D721Med (cell line): ENCODE data around the gene AKR1B15.

ENCODE experiments used
- DNase-seq: peaks from one replicate; pipeline ENCODE4 v3.0.0; 2011; ENCODE audit warnings: low spot score; ENCODE audit not compliant: insufficient read length
- FAIRE-seq: peaks from 2 replicates; lab custom pipeline; 2011; peaks lifted over from hg19 to GRCh38; lab: Jason Lieb, UNC
- CTCF ChIP-seq: IDR thresholded peaks from 2 replicates; pipeline ENCODE4 v1.5.1; 2012; ENCODE audit warnings: mild to moderate bottlenecking, control low read depth; ENCODE audit not compliant: insufficient read depth; ENCODE audit errors: missing control alignments

The AKR1B15 gene

GRCh38 chr7:134619627-134620331 lies 70.9 kb downstream of the AKR1B15 start:
- no peak for DNase-seq
- no peak for FAIRE-seq
- TF ChIP-seq CTCF = no peak

DNA sequence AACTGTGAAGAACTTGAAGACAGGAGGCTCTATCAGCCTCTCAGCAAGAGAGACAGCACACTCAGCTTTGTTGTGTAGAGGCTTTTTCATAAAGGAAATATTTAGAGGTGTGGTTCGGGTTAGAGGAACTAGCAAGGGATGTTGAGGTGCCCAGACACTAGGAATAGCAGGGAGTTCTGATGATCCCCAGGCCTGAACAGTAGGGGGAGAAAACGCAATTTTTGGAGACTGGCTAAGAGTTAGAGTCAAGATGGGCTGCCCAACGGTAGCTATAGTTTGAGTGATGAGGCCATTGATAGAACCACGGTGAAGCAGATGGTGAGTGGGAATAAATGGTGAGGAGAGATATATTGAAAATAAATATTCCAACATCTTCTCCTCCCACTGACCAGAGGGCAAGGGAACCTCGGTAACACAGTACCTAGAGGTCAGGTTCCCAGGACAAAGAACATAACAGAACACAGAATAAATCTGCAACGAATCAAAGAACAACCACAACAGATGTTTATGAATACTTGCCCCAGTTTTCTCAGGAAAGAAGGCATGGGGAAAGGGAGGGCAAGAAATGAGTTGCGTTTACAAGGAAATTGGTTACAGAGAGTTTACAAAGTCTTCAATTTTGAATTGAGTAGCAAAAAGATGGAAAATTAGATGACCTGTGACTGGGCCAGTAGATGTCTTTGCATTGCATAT lies 73.5 kb downstream of the AKR1B15 start:
- TF ChIP-seq CTCF = no peak
- DNase-seq (no peak), FAIRE-seq (no peak)

DNA sequence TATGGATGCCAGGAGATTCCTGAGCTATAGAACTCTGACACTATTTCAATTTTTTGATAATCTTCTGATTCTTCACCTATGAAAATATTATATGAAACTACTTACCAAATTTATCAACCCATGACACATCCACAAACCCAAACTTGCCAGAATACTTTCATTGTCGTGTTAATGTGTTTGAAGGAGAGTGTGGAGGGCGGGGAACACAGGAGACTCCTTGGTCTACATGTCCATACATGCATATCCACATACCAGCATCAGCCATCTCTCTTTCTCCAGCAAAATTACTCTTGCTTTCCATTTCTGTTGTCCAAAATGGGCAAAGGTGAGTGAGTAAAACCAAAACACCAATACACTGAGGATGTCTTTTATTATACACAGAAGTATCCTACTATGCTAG lies 74.3 kb downstream of the AKR1B15 start:
- no peak for FAIRE-seq
- no peak for TF ChIP-seq CTCF
- no peak for DNase-seq

DNA sequence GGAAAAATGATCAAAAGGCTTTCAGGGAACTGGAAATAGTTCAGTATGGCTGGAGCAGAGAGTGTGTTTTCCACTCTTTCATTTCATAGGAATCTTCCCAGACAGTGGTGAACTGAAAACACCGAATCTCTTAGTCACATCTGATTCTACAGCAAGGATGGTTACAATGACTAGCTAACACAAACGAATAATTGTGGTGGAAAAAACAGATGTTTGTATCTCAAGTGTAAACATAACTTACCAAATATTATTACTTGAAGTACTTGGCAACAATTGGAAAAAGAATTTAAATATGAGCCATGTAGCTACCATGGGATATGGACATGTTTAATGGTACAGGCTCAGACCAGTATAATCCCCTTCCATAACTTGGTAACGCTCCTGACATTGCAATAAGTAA lies 76.6 kb downstream of the AKR1B15 start:
- TF ChIP-seq CTCF = no peak
- no peak for FAIRE-seq
- DNase-seq = no peak

DNA sequence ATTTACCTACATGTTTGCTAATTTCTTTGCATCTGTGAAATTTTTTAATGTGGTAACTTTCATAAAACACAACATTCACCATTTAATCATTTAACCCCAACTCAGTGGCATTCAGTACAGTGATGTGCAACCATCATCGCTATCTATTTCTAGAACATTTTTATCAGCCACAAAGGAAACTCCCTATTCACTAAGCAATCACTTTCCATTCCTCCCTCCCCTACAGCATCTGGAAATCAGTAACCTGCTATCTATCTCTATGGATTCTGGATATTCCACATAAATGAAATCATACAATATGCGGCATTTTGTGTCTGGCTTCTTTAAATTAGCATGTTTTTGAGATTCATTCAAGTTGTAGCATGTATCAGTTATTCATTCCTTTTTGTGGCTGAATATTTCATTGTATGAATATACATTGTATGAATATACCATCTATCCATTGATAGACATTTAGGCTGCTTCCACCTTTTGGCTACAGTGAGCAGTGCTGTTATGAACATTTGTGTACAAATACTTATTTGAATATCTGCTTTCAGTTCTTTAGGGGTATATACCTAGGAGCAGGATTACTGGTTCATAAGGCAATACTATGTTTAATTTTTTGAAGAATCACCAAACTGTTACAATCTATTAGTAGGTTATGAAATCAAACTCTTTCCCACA lies 78.3 kb downstream of the AKR1B15 start:
- FAIRE-seq (no peak), DNase-seq (no peak)
- no peak for TF ChIP-seq CTCF

DNA sequence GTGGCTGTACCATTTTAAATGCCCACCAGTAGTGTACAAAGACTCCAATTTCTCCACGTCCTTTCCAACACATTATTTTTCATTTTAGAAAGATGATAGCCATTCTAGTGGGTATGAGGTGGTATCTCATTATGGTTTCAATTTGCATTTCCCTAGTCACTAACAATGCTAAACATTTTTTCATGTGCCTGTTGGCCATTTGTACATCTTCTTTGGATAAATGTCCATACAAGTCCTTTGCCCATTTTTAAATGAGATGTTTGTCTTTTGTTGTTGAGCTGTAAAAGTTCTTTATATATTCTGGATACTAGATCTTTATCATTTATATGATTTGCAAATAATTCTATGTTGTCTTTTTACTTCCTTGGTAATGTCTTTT lies 78.9 kb downstream of the AKR1B15 start:
- TF ChIP-seq CTCF = no peak
- FAIRE-seq = no peak

More for the DNA sequence above, 78.9 kb downstream of the AKR1B15 start:
- no peak for DNase-seq
